ENCODE data around the gene EGR2. TPM values are rescaled to one million over a fixed set of nuclear protein-coding genes. Genes with fewer than 3 reads are reported as not detected.

Gene EGR2
- total and polyA plus RNA-seq, 10 of the 15 experiments (the other 5 are each of a cell fraction or from before 2014, with no cell fraction given): 8.3 to 56.5 (median 16.2) TPM

GRCh38 chr10:62858364-62858763, 42.2 kb upstream of the EGR2 start:
- H3K36me3 ChIP-seq (ENCODE audit: control insufficient read depth in 2 of 2, insufficient read depth in 2 of 2, low read length in 1 of 2): no peaks in the 10 kb centered on the region
- CTCF ChIA-PET: interaction anchor here (1.1 kb wide), 1 partner anchor 264 kb away, joined by 3 read pairs; no protein-coding TSS in a partner anchor

More at GRCh38 chr10:62858364-62858763, 42.2 kb upstream of the EGR2 start:
- intact Hi-C loops (cut with micrococcal nuclease; ENCODE audit: unreplicated experiment) (loop anchor here (10.0 kb wide), 1 partner anchor 296 kb away; no protein-coding TSS in a partner anchor), in situ Hi-C loops (cut with MboI) (no loop called here)
- ATAC-seq (no peak), DNase-seq (ENCODE audit: low read depth, low spot score) (no peak), FAIRE-seq (no peak)
- no peak overlapping the region for H3K4me2 ChIP-seq (ENCODE audit: control insufficient read depth, insufficient read depth)
- H3K27me3 ChIP-seq (replicated peaks in 1 of 2; ENCODE audit: control insufficient read depth in 2 of 2, insufficient read depth in 2 of 2, low read length in 1 of 2): no peaks in the 10 kb centered on the region
- H3K9me3 ChIP-seq (replicated peaks; ENCODE audit: control insufficient read depth, insufficient read depth, low read length): no peaks in the 10 kb centered on the region
- no peak overlapping the region for H3K4me3 ChIP-seq
- peaks cover 18% of the 10 kb centered on the region for H3K4me1 ChIP-seq (ENCODE audit: control insufficient read depth, insufficient read depth, low read length)
- no peak overlapping the region for H2AFZ ChIP-seq (ENCODE audit: control insufficient read depth, low read depth, low read length)
- POLR2A ChIA-PET: no interaction called here
- RAD21 ChIA-PET (ENCODE audit: unreplicated experiment): no interaction called here
- TF ChIP-seq ZBTB40 (IDR thresholded peaks at IDR 0.05; ENCODE audit: borderline replicate concordance) (no peak), HDAC6 (IDR thresholded peaks at IDR 0.05; ENCODE audit: unreplicated experiment) (no peak), JUND (IDR thresholded peaks at IDR 0.05; ENCODE audit: low read depth, low read length) (no peak), CREM (IDR thresholded peaks at IDR 0.05; ENCODE audit: low read depth) (0 out of 2 replicates have a peak, but pooled peaks have one; percentile 15)
- SMC1A ChIA-PET (ENCODE audit: uncharacterized antibody, unreplicated experiment): interaction anchor here (1.3 to 1.5 kb wide), 2 partner anchors 10 to 27 kb away, joined by 3 to 5 read pairs; no protein-coding TSS in a partner anchor
- WGBS (ENCODE audit: insufficient coverage, insufficient replicate concordance, low lambda C conversion rate, missing lambda C conversion rate): 85% methylated on average over 6 of the region's 6 CpGs
- no TSS peak for BruUV-seq (replicated peaks)
- H3K27ac ChIP-seq (ENCODE audit: control insufficient read depth, insufficient read depth): no peak overlapping the region
- no peaks in the 10 kb centered on the region for H3K79me2 ChIP-seq (ENCODE audit: control insufficient read depth, insufficient read depth, low read length)
- H3K9ac ChIP-seq (ENCODE audit: control insufficient read depth, insufficient read depth, low read length): no peak overlapping the region
- H4K20me1 ChIP-seq (ENCODE audit: control insufficient read depth, insufficient read depth): no peaks in the 10 kb centered on the region

Measured in GM12878 (cell line).